ENCODE measurements around the gene AHCY.
"Not testable (repeated sequence)": the region's sequence is repeated elsewhere in the genome, so short reads cannot be mapped to it uniquely, and the experiment has no call there.

AHCY gene

GRCh38 chr20:34242015-34242414 is 61.1 kb downstream of the AHCY start:
- H2BK5ac ChIP-seq (ENCODE audit: low read length); H3K9ac ChIP-seq (ENCODE audit: low read depth, low read length, poor library complexity); H3K14ac ChIP-seq (ENCODE audit: low read length); DNase-seq (ENCODE audit: low spot score); H3K79me1 ChIP-seq (ENCODE audit: low read depth, low read length); H3K23ac ChIP-seq (ENCODE audit: low read depth, low read length, poor library complexity); H3K27me3 ChIP-seq (ENCODE audit: control insufficient read depth in 3 of 3, insufficient read depth in 3 of 3, low read depth in 1 of 3, low read length in 3 of 3); H4K91ac ChIP-seq (ENCODE audit: low read depth, low read length, poor library complexity); H2BK120ac ChIP-seq (ENCODE audit: low read depth, low read length); H2AFZ ChIP-seq (ENCODE audit: low read length); H3K4ac ChIP-seq (ENCODE audit: low read length); H3K4me3 ChIP-seq (ENCODE audit: low read length in 2 of 2); H2BK15ac ChIP-seq (ENCODE audit: low read length); H3K36me3 ChIP-seq (replicated peaks in 1 of 2; ENCODE audit: control insufficient read depth in 2 of 2, insufficient read depth in 2 of 2, low read length in 2 of 2); H3K4me2 ChIP-seq (ENCODE audit: insufficient read depth, low read length, poor library complexity, severe bottlenecking); H2BK12ac ChIP-seq (ENCODE audit: low read length); H2AK5ac ChIP-seq (ENCODE audit: low read depth, low read length); H4K8ac ChIP-seq (ENCODE audit: low read depth, low read length); H3K4me1 ChIP-seq (ENCODE audit: control insufficient read depth in 2 of 2, insufficient read depth in 1 of 2, low read depth in 1 of 2, low read length in 2 of 2); H3K27ac ChIP-seq (replicated peaks; ENCODE audit: low read length); H3K18ac ChIP-seq (ENCODE audit: low read length); H3K9me3 ChIP-seq (replicated peaks in 1 of 2; ENCODE audit: control insufficient read depth in 2 of 2, insufficient read depth in 1 of 2, low read depth in 1 of 2, low read length in 2 of 2): not testable (repeated sequence)
- WGBS, 2 donors (ENCODE audit: extremely low coverage in 2 of 2, insufficient read length in 2 of 2, insufficient replicate concordance in 1 of 2), result no CpG with 5 or more reads among the region's 4 CpGs

- H3K9ac ChIP-seq (ENCODE audit: low read depth, low read length, poor library complexity), result no peak within 1 kb of the TSS
- H3K36me3 ChIP-seq (replicated peaks in 1 of 2; ENCODE audit: control insufficient read depth in 2 of 2, insufficient read depth in 2 of 2, low read length in 2 of 2), result no peaks in the 10 kb centered on the region
- H2AK5ac ChIP-seq (ENCODE audit: low read depth, low read length), result no peak within 1 kb of the TSS
- no peak within 1 kb of the TSS for H2BK15ac ChIP-seq (ENCODE audit: low read length)
- no peaks in the 10 kb centered on the region for H3K79me1 ChIP-seq (ENCODE audit: low read depth, low read length)
- WGBS, 2 donors (ENCODE audit: extremely low coverage in 2 of 2, insufficient read length in 2 of 2, insufficient replicate concordance in 1 of 2), result no CpG with 5 or more reads among the region's 9 CpGs
- no peak within 1 kb of the TSS for H2AFZ ChIP-seq (ENCODE audit: low read length)
- H3K27ac ChIP-seq (replicated peaks; ENCODE audit: low read length), result no peak within 1 kb of the TSS
- no peak within 1 kb of the TSS for H4K8ac ChIP-seq (ENCODE audit: low read depth, low read length)
- H3K4me2 ChIP-seq (ENCODE audit: insufficient read depth, low read length, poor library complexity, severe bottlenecking), result no peak within 1 kb of the TSS
- H3K14ac ChIP-seq (ENCODE audit: low read length), result no peak within 1 kb of the TSS
- no peak within 1 kb of the TSS for H2BK120ac ChIP-seq (ENCODE audit: low read depth, low read length)
- H3K4ac ChIP-seq (ENCODE audit: low read length), result no peak within 1 kb of the TSS
- no peak within 1 kb of the TSS for H4K91ac ChIP-seq (ENCODE audit: low read depth, low read length, poor library complexity)
- H3K4me3 ChIP-seq (ENCODE audit: low read length in 2 of 2), result no peak within 1 kb of the TSS
- no peaks in the 10 kb centered on the region for H3K4me1 ChIP-seq (ENCODE audit: control insufficient read depth in 2 of 2, insufficient read depth in 1 of 2, low read depth in 1 of 2, low read length in 2 of 2)
- no peak for DNase-seq (ENCODE audit: low spot score)
- H3K27me3 ChIP-seq (ENCODE audit: control insufficient read depth in 3 of 3, insufficient read depth in 3 of 3, low read depth in 1 of 3, low read length in 3 of 3), result no peaks in the 10 kb centered on the region
- no peak within 1 kb of the TSS for H2BK12ac ChIP-seq (ENCODE audit: low read length)
- H2BK5ac ChIP-seq (ENCODE audit: low read length), result no peak within 1 kb of the TSS
- no peak within 1 kb of the TSS for H3K23ac ChIP-seq (ENCODE audit: low read depth, low read length, poor library complexity)
- no peak within 1 kb of the TSS for H3K18ac ChIP-seq (ENCODE audit: low read length)
- no peaks in the 10 kb centered on the region for H3K9me3 ChIP-seq (replicated peaks in 1 of 2; ENCODE audit: control insufficient read depth in 2 of 2, insufficient read depth in 1 of 2, low read depth in 1 of 2, low read length in 2 of 2)
Observed at GRCh38 chr20:34240693-34241615, 62.2 kb downstream of the AHCY start, which contains the start of gene ASIP. Gene ASIP, plus strand, starts transcription at chr20:34241423. Its CDS starts 18,952 bp downstream, at chr20:34260375.

- no peak overlapping the region for H2AFZ ChIP-seq (ENCODE audit: low read length)
- H3K18ac ChIP-seq (ENCODE audit: low read length), result no peak overlapping the region
- H3K79me1 ChIP-seq (ENCODE audit: low read depth, low read length), result no peaks in the 10 kb centered on the region
- H3K23ac ChIP-seq (ENCODE audit: low read depth, low read length, poor library complexity), result no peak overlapping the region
- no peak overlapping the region for H3K27ac ChIP-seq (replicated peaks; ENCODE audit: low read length)
- no CpG with 5 or more reads among the region's 1 CpG for WGBS, 2 donors (ENCODE audit: extremely low coverage in 2 of 2, insufficient read length in 2 of 2, insufficient replicate concordance in 1 of 2)
- no peak overlapping the region for H3K14ac ChIP-seq (ENCODE audit: low read length)
- H3K9ac ChIP-seq (ENCODE audit: low read depth, low read length, poor library complexity), result no peak overlapping the region
- no peak overlapping the region for H3K4ac ChIP-seq (ENCODE audit: low read length)
- H2BK120ac ChIP-seq (ENCODE audit: low read depth, low read length), result no peak overlapping the region
- no peaks in the 10 kb centered on the region for H3K36me3 ChIP-seq (replicated peaks in 1 of 2; ENCODE audit: control insufficient read depth in 2 of 2, insufficient read depth in 2 of 2, low read length in 2 of 2)
- DNase-seq (ENCODE audit: low spot score), result no peak
- no peaks in the 10 kb centered on the region for H3K9me3 ChIP-seq (replicated peaks in 1 of 2; ENCODE audit: control insufficient read depth in 2 of 2, insufficient read depth in 1 of 2, low read depth in 1 of 2, low read length in 2 of 2)
- H4K91ac ChIP-seq (ENCODE audit: low read depth, low read length, poor library complexity), result no peak overlapping the region
- no peak overlapping the region for H2AK5ac ChIP-seq (ENCODE audit: low read depth, low read length)
- no peak overlapping the region for H4K8ac ChIP-seq (ENCODE audit: low read depth, low read length)
- no peak overlapping the region for H2BK15ac ChIP-seq (ENCODE audit: low read length)
- no peaks in the 10 kb centered on the region for H3K27me3 ChIP-seq (ENCODE audit: control insufficient read depth in 3 of 3, insufficient read depth in 3 of 3, low read depth in 1 of 3, low read length in 3 of 3)
- H3K4me1 ChIP-seq (ENCODE audit: control insufficient read depth in 2 of 2, insufficient read depth in 1 of 2, low read depth in 1 of 2, low read length in 2 of 2), result no peaks in the 10 kb centered on the region
- H3K4me2 ChIP-seq (ENCODE audit: insufficient read depth, low read length, poor library complexity, severe bottlenecking), result no peak overlapping the region
- no peak overlapping the region for H2BK12ac ChIP-seq (ENCODE audit: low read length)
- no peak overlapping the region for H3K4me3 ChIP-seq (ENCODE audit: low read length in 2 of 2)
- H2BK5ac ChIP-seq (ENCODE audit: low read length), result no peak overlapping the region
Observed at GRCh38 chr20:34240121-34240520, 63.0 kb downstream of the AHCY start.

GRCh38 chr20:34237942-34238341 is 65.2 kb downstream of the AHCY start:
- Histone ChIP-seq H3K4me2 (ENCODE audit: insufficient read depth, low read length, poor library complexity, severe bottlenecking) (no peak overlapping the region), H3K27ac (replicated peaks; ENCODE audit: low read length) (no peak overlapping the region), H3K36me3 (replicated peaks in 1 of 2; ENCODE audit: control insufficient read depth in 2 of 2, insufficient read depth in 2 of 2, low read length in 2 of 2) (no peaks in the 10 kb centered on the region), H3K4me3 (ENCODE audit: low read length in 2 of 2) (no peak overlapping the region), H2BK12ac (ENCODE audit: low read length) (no peak overlapping the region), H3K14ac (ENCODE audit: low read length) (no peak overlapping the region), H3K4ac (ENCODE audit: low read length) (no peak overlapping the region), H3K79me1 (ENCODE audit: low read depth, low read length) (no peaks in the 10 kb centered on the region), H2BK120ac (ENCODE audit: low read depth, low read length) (no peak overlapping the region), H4K8ac (ENCODE audit: low read depth, low read length) (no peak overlapping the region), H2BK15ac (ENCODE audit: low read length) (no peak overlapping the region), H3K23ac (ENCODE audit: low read depth, low read length, poor library complexity) (no peak overlapping the region), H3K9ac (ENCODE audit: low read depth, low read length, poor library complexity) (no peak overlapping the region), H2BK5ac (ENCODE audit: low read length) (no peak overlapping the region), H3K18ac (ENCODE audit: low read length) (no peak overlapping the region), H3K27me3 (ENCODE audit: control insufficient read depth in 3 of 3, insufficient read depth in 3 of 3, low read depth in 1 of 3, low read length in 3 of 3) (no peaks in the 10 kb centered on the region), H3K4me1 (ENCODE audit: control insufficient read depth in 2 of 2, insufficient read depth in 1 of 2, low read depth in 1 of 2, low read length in 2 of 2) (no peaks in the 10 kb centered on the region), H2AK5ac (ENCODE audit: low read depth, low read length) (no peak overlapping the region), H3K9me3 (replicated peaks in 1 of 2; ENCODE audit: control insufficient read depth in 2 of 2, insufficient read depth in 1 of 2, low read depth in 1 of 2, low read length in 2 of 2) (no peaks in the 10 kb centered on the region), H2AFZ (ENCODE audit: low read length) (no peak overlapping the region), H4K91ac (ENCODE audit: low read depth, low read length, poor library complexity) (no peak overlapping the region)
- no peak for DNase-seq (ENCODE audit: low spot score)
- WGBS, 2 donors (ENCODE audit: extremely low coverage in 2 of 2, insufficient read length in 2 of 2, insufficient replicate concordance in 1 of 2), result no CpG with 5 or more reads among the region's 2 CpGs
